AG04449 (cell line): ENCODE data around the gene ARL8A.

ENCODE experiments used
- CTCF ChIA-PET: fragments of 350-600 bp; formaldehyde crosslinking; extraction: SDS; loops from one replicate; lab custom pipeline; 2021; ENCODE audit warnings: antibody characterized with exemption; lab: Yijun Ruan, JAX
- POLR2A ChIA-PET: fragments of 400-600, 350-600 bp; formaldehyde crosslinking; extraction: SDS; loops from one replicate; lab custom pipeline; 2020; ENCODE audit warnings: antibody characterized with exemption, inconsistent platforms; lab: Yijun Ruan, JAX
- DNase-seq: peaks from one replicate; pipeline ENCODE4 v3.0.0-alpha.2; 2010; ENCODE audit warnings: low read depth, low spot score
- H3K4me3 ChIP-seq: 2 replicates; pipeline ENCODE4 v1.5.1; 2011; ENCODE audit warnings: low read depth, mild to moderate bottlenecking, control low read depth, low read length
- TF ChIP-seq, protein P1 (sequence below): IDR thresholded peaks from one replicate; pipeline ENCODE4 v1.5.1; 2011; ENCODE audit warnings: mild to moderate bottlenecking, moderate library complexity, low read length, control low read depth, inconsistent platforms; ENCODE audit not compliant: insufficient read depth; ENCODE audit errors: missing control alignments

The ARL8A gene

DNA sequence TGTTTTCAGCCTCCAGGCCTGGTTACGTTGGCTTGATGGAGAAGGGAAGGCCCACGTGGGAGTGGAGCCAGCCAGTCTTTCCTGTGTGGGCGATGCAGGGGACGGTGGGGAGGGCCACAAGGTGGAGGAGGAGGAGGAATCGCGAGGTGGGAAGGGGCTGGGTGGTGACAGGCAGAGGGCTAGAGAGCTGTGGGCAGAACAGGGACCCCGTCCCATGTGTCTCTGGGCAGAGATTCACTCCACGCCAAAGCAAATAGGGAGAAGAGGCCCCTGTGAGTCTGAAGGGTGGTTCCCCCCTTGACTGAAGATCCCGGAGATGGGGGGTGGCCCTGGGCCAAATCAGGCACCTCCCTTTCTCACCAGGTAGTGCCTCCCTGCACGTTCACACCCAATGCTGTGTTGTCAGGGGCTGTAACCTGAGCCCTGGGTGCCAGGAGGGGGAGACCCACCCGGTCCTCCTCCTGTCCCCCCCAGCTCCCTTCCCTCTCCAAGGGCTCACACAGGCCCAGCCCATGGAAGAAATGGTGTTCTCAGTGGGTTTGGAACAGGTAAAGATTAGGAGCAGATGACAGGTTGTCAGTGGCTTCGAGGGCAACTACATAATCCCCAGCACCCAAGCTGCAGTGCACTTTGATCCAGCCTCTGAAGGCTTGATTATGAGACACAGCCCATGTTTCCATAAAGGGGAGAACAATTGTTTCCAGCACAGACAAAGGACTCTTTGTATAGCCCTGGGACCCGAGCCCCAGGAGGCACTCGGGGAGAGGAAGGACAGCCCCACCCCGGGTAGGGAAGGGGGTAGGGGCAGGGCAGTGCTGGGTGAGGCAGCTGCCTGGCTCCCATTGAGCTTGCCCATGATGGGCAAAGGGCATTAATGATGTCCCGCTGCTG lies 59.5 kb downstream of the ARL8A start:
- POLR2A ChIA-PET: no interaction called here
- TF ChIP-seq, protein P1, sequence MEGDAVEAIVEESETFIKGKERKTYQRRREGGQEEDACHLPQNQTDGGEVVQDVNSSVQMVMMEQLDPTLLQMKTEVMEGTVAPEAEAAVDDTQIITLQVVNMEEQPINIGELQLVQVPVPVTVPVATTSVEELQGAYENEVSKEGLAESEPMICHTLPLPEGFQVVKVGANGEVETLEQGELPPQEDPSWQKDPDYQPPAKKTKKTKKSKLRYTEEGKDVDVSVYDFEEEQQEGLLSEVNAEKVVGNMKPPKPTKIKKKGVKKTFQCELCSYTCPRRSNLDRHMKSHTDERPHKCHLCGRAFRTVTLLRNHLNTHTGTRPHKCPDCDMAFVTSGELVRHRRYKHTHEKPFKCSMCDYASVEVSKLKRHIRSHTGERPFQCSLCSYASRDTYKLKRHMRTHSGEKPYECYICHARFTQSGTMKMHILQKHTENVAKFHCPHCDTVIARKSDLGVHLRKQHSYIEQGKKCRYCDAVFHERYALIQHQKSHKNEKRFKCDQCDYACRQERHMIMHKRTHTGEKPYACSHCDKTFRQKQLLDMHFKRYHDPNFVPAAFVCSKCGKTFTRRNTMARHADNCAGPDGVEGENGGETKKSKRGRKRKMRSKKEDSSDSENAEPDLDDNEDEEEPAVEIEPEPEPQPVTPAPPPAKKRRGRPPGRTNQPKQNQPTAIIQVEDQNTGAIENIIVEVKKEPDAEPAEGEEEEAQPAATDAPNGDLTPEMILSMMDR: no peak
- CTCF ChIA-PET: no interaction called here
- no peak for DNase-seq
- no peak overlapping the region for H3K4me3 ChIP-seq
